ENCODE results near the gene RTN4.
"Not testable (repeated sequence)": the region's sequence is repeated elsewhere in the genome, so short reads cannot be mapped to it uniquely, and the experiment has no call there.

Gene RTN4

GRCh38 chr2:55009277-55010060, 40.8 kb downstream of the RTN4 start:
- DNase-seq (ENCODE audit: low read depth in 2 of 2): no peak

GRCh38 chr2:55006306-55006705, 43.9 kb downstream of the RTN4 start:
- no peak for DNase-seq (ENCODE audit: low read depth in 2 of 2)

GRCh38 chr2:55003706-55004639, 46.3 kb downstream of the RTN4 start:
- DNase-seq (ENCODE audit: low read depth in 2 of 2): no peak

GRCh38 chr2:55001716-55002115, 48.5 kb downstream of the RTN4 start:
- no peak for DNase-seq (ENCODE audit: low read depth in 2 of 2)

GRCh38 chr2:55000341-55000740, 49.9 kb downstream of the RTN4 start:
- no peak for DNase-seq (ENCODE audit: low read depth in 2 of 2)

- no peak for DNase-seq (ENCODE audit: low read depth in 2 of 2)
Measured at GRCh38 chr2:54999182-54999581, 51.1 kb downstream of the RTN4 start.

- DNase-seq (ENCODE audit: low read depth in 2 of 2): no peak
Measured at GRCh38 chr2:54997826-54998225, 52.4 kb downstream of the RTN4 start.

- DNase-seq (ENCODE audit: low read depth in 2 of 2): no peak
Measured at GRCh38 chr2:54995553-54995952, 54.7 kb downstream of the RTN4 start.

GRCh38 chr2:54990694-54991093, 59.6 kb downstream of the RTN4 start:
- DNase-seq (ENCODE audit: low read depth in 2 of 2): not testable (repeated sequence)

GRCh38 chr2:54988612-54989011, 61.6 kb downstream of the RTN4 start:
- no peak for DNase-seq (ENCODE audit: low read depth in 2 of 2)

- no peak for DNase-seq (ENCODE audit: low read depth in 2 of 2)
Measured at GRCh38 chr2:54986264-54986663, 64.0 kb downstream of the RTN4 start.

GRCh38 chr2:54984476-54984875, 65.8 kb downstream of the RTN4 start:
- DNase-seq (ENCODE audit: low read depth in 2 of 2): no peak

GRCh38 chr2:54983345-54984220, 66.7 kb downstream of the RTN4 start:
- DNase-seq (ENCODE audit: low read depth in 2 of 2): no peak

- no peak for DNase-seq (ENCODE audit: low read depth in 2 of 2)
Measured at GRCh38 chr2:54981385-54981784, 68.9 kb downstream of the RTN4 start.

- DNase-seq (ENCODE audit: low read depth in 2 of 2): no peak
Measured at GRCh38 chr2:54979321-54980044, 70.8 kb downstream of the RTN4 start.

GRCh38 chr2:54977149-54977548, 73.1 kb downstream of the RTN4 start:
- DNase-seq (ENCODE audit: low read depth in 2 of 2): no peak

- DNase-seq (ENCODE audit: low read depth in 2 of 2): no peak
Measured at GRCh38 chr2:54975598-54976492, 74.4 kb downstream of the RTN4 start.

- DNase-seq (ENCODE audit: low read depth in 2 of 2): no peak
Measured at GRCh38 chr2:54975175-54975574, 75.1 kb downstream of the RTN4 start.

- no peak for DNase-seq (ENCODE audit: low read depth in 2 of 2)
Measured at GRCh38 chr2:54969940-54970338, 80.3 kb downstream of the RTN4 start.

- no peak for DNase-seq (ENCODE audit: low read depth in 2 of 2)
Measured at GRCh38 chr2:54969295-54969939, 80.8 kb downstream of the RTN4 start.

All from stimulated activated CD8-positive, alpha-beta memory T cell treated with anti-CD3 and anti-CD28 coated beads, Interleukin-7, amount 100 ng/mL, for 4 hours (primary cell).